ENCODE results near the gene ADD1.

The ADD1 gene

GRCh38 chr4:2837110-2837903 lies 6.3 kb upstream of the ADD1 start:
- no peak for DNase-seq

- peak; percentile 60 for DNase-seq
These were observed 5.6 kb upstream of the ADD1 start for GRCh38 chr4:2837904-2838496.

- DNase-seq, result no peak
These were observed 4.6 kb upstream of the ADD1 start for GRCh38 chr4:2839060-2839459.

- peak; percentile 23 for DNase-seq
These were observed 869 bp upstream of the ADD1 start for GRCh38 chr4:2842687-2843262.

GRCh38 chr4:2843941-2844584 lies 419 bp downstream of the ADD1 start:
- peak; percentile 42 for DNase-seq

- DNase-seq, result no peak
These were observed 2.5 kb downstream of the ADD1 start for GRCh38 chr4:2846172-2846571.

- no peak for DNase-seq
These were observed 3.7 kb downstream of the ADD1 start for GRCh38 chr4:2847302-2847871.

GRCh38 chr4:2848449-2848848 lies 4.8 kb downstream of the ADD1 start:
- no peak for DNase-seq

- DNase-seq, result no peak
These were observed 5.9 kb downstream of the ADD1 start for GRCh38 chr4:2849267-2850152.

- DNase-seq, result no peak
These were observed 7.5 kb downstream of the ADD1 start for GRCh38 chr4:2850966-2851798.

- DNase-seq, result no peak
These were observed 8.9 kb downstream of the ADD1 start for GRCh38 chr4:2852481-2852921.

- no peak for DNase-seq
These were observed 11.9 kb downstream of the ADD1 start for GRCh38 chr4:2855584-2855983.

- no peak for DNase-seq
These were observed 12.6 kb downstream of the ADD1 start for GRCh38 chr4:2856266-2856665.

- no peak for DNase-seq
These were observed 13.8 kb downstream of the ADD1 start for GRCh38 chr4:2857349-2857927.

- DNase-seq, result peak; percentile 44
These were observed 15.0 kb downstream of the ADD1 start for GRCh38 chr4:2858451-2859217.

GRCh38 chr4:2859514-2859913 lies 15.9 kb downstream of the ADD1 start:
- peak; percentile 35 for DNase-seq

- peak; percentile 29 for DNase-seq
These were observed 17.0 kb downstream of the ADD1 start for GRCh38 chr4:2860391-2861348.

GRCh38 chr4:2861631-2862436 lies 18.2 kb downstream of the ADD1 start:
- DNase-seq, result peak; percentile 25
